ENCODE measurements around the gene BARHL2.
A peak's percentile ranks its signal among the peaks of the same experiment; 100 is the strongest.

The BARHL2 gene

DNA sequence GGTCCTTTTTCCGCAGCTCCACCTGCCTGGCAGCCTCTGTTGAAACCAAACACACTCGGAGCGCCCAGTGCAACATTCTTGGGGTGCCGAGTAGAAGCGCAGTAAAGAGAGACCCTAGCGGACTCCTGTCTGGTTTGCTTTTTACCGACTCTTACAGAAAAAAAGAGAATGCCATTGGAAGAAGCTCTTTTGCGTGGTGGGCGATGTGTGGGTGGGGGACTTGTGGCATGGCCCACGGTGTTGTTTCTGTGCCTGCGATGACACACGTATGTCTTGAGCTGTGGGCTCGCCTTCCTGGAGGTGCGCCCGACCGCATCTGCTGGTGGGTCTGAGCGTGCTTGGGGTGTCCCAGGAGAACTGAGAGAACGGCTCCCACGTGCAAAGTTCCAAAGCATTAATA lies 7.3 kb upstream of the BARHL2 start:
- DNase-seq: no peak

DNA sequence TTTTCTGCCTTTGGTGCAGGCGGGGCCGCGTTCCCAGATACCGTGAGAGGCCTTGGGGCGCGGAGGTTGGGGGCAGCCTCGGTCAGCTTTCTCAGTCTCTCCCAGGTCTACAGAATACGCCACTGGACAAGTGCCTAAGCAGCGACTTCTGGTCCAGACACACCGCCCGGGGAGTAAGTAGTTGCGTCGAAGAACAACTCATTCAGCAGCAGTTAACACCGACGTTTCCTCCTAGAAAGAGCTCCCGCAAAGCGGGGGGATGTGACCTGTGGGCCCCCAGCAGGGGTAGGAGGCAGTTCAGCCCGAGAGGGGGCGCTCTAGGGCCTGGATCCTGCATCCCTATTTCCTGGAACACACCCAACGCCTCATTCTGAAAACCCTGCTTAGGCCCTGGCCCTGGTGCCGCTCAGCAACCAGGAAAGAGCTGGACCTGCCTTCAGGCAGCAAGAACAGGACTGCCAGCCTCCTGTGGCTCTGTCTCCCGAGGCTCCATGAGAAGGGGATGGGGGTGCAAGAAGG lies 6.5 kb upstream of the BARHL2 start:
- DNase-seq: no peak

GRCh38 chr1:90722874-90723589 lies 5.9 kb upstream of the BARHL2 start:
- no peak for DNase-seq

DNA sequence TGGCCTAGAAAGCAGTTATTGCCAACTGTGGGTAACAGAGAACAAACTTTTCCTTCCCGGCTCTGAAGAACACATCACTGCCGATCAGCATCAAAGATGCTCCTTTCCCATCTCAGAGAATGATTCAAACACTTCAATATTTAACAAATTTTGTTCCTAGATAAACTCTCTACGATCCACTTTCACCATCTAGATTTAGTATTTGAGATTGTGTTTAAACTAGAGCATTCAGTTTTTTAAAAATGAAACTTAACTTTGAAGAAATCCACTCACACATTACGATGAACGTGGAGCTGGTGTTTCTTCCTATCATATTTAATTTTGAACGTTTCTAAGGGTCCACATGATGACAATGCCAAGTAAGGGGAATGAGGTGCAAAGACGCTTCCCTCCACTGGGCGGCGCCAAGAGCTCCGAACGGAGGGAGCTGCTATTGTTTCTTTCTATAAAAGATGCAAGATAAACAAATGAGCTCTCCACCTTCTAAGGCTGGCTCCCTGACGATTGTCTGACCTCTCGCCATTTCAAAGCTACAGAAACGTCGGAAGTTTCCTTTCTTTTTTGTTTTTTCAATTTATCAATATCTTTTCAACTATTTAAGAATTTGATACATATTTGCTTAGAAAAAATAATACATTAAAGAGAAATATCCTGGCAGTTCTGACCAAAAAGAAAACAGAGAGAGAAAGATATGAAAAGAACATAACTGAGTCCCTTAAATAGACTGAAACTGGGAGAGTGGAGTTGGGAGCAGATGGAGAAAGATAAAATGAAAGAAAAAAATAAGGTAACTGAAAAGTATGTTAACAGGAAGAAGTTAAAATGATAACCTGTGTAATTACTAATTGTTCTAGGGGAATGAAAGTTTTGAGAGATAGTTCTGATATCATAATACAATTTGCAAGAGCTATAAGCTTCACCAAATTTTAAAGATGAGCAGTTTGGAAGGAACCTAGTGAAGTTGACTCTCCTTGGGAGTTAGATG lies 4.4 kb upstream of the BARHL2 start:
- DNase-seq: peak; percentile 61

DNA sequence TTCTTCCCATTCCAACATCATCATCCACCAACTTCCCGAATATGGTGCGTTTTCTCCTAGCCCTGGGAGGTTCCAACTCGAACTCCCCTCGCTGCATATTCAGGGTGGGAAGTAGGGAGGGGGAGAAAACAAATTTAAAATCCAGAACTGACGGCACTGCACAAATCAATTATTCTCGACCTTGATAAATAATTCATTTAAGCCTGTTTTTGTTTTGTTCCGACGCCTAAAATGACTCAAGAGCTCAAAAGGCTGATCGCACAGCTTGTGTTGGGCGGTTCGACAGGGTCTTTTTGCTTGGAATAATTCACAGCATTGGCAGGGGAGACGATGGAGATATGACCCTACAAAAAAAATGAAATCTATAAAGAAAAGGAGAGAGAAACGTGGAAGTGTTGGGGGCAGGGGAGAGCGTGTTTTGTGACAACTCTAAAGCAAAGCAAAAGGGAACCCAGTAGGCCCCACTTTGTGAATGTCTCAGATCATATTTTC lies 3.1 kb upstream of the BARHL2 start:
- no peak for DNase-seq

DNA sequence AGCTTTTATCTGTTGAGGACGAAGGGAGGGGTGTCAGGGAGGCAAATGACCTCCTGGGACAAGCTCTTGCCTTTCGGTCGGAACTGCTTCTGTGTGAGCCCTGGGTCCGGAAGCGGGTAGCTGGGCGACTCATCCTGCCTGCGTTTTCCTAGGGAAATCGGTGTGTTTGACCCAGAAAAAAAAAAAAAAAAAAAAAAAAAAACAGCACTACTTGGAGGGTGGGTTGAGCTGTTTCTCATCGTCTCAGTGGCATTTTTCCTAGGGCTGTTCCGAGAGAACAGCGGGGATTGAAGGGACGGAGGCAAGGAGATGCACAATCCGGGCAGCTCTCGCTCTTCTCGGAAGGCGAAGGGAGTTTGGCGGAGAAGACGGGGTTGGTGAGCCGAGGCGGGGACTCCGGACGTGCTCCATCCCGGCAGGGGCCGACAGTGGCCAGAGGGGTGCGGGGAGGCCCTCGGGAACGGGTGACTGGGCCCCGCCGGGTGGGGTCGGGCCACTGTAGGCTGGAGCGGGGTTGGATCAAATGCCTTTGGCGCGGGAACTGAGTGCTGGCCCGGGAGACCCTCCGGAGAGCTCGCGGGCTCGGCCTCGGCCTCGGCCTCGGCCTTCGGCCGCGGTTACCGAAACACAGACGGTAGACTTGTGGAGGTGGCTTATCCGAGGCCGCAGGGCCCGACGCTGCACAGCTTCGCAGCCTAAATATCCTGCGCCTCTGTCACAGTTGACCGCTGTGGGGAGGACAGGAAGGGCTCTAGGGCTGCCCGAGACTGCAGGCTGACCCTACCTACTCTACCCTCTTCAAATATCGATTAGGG lies 2.4 kb upstream of the BARHL2 start:
- no peak for DNase-seq

DNA sequence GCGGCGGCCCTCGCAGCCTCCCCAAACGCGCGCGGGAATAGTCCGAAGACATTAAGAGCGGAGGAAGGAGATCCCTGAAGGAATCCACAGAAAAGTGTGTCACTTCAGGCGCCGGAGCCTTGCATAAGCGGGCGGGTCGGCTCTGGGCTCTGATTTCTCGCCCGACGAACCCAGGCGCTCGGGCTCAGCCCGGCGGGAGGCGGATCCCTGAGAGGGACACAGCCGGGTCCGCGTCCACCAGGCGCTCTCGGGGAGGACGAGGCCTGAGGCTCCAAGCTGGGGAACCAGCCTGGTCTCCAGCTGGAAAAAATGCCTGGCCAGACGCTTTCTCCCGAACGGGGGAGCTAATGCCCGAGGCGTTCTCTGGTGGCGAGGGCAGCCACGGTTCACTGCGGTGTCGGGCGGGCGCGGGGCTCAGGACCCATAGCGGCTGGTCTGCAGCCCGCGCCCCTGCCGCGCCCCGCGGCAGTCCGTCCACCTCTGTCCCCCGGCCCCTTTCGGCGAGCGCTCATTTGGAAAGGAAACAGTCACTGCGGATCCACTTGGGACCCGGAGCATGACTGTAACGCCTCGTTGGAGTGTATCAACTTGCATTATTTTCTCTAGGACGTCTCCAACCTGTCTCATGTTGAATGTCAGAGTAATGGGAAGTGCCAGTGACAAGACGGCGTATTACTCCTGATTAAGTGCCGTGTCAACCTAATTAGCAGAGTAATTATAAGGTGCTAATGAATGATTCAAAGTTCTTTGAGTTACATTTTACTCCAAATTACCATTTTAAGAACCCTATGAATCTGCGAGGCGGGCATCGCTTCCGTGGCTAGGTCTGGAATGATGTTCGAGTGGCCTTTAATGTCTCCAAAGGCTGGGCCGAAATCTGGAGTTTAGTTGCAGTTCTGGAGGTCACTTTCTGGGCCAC lies 1.6 kb upstream of the BARHL2 start:
- DNase-seq: no peak

DNA sequence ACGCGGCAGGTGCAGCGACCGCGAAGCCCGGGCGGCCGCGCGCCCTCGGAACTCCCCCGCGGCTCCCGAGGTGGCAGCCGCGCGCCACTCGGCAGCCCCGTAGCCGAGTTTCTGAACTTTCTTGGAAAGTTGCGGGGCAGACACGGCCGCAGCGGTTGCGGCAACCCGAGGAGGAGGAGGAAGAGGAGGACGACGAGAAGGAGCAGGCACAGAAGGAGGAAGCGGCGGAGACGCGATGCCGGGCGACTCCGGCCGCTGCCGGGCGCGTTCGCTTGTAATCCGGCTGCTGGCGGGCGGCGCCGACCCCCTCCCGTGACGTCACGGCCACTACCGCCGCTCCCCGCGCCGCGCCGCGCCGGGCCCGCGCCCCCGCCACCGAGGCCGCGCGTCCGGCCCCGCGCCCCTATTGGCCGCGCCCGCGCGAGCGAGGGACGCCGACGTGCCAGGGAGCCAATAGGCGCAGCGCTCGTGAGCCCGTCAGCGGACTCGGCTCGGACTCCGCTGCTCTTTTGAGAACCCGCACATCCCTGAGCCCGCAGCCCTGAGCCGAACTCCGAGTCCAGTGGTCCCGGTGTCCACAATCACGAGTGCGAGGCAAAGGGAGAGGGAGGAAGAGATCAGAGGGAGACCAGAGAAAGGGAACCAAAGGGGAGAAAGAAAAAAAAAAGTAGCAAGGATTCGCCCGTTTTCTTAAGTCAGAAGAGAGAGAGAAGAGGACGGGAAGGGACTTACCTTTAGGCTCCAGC lies 736 bp upstream of the BARHL2 start:
- no peak for DNase-seq

DNA sequence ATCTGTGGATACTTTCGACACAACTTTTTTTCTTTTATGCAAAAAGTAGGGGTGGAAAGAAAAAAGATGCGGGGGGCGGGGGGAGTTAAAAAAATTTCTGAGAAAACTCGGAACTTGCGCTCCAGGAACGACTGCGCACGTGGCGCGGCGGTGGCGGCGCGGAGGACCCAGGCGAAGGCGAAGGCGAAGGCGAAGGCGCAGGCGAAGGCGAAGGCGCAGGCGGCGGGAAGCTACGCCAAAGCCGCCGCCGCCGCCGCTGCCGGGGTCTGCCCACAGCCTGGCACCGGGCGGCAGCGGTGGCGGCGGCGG lies 208 bp upstream of the BARHL2 start:
- DNase-seq: no peak

GRCh38 chr1:90716243-90716551 lies 905 bp downstream of the BARHL2 start:
- no peak for DNase-seq

DNA sequence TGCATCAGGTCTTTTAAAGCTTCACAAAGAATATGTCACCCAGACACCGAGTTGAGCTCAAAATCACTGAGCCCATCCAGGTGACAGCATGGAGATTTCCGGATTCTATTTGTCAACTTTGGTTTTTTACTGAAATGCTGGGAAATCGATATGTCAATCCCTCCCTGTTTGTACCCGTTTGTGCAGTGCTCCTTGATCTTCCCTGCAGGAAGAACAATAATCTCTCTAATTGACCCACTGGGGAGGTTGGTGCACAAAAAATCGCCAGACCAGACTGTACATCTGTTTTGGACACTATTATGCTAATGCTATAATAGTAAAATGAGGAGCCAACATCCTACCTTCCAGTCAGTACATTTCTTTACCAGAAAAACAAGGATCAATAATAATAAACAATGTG lies 1.8 kb downstream of the BARHL2 start:
- DNase-seq: no peak

DNA sequence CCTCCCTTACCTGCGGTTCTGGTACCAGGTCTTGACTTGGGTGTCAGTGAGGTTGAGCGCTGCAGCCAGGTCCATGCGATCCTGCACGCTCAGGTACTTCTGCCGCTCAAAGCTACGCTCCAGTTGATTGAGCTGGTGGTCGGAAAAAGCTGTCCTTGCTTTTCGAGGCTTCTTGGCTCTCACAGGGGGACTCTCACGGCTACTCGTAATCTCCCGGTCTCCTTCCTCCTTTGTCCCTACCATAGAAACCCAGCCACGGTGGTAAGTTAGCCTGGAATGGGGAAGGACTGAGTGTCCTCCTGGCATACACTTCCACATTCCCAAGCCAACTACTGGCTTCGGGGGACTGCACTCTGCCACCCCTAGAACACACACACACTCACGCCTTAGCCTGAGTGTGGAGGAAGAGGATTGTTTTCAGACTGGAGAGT lies 2.6 kb downstream of the BARHL2 start:
- DNase-seq: no peak

DNA sequence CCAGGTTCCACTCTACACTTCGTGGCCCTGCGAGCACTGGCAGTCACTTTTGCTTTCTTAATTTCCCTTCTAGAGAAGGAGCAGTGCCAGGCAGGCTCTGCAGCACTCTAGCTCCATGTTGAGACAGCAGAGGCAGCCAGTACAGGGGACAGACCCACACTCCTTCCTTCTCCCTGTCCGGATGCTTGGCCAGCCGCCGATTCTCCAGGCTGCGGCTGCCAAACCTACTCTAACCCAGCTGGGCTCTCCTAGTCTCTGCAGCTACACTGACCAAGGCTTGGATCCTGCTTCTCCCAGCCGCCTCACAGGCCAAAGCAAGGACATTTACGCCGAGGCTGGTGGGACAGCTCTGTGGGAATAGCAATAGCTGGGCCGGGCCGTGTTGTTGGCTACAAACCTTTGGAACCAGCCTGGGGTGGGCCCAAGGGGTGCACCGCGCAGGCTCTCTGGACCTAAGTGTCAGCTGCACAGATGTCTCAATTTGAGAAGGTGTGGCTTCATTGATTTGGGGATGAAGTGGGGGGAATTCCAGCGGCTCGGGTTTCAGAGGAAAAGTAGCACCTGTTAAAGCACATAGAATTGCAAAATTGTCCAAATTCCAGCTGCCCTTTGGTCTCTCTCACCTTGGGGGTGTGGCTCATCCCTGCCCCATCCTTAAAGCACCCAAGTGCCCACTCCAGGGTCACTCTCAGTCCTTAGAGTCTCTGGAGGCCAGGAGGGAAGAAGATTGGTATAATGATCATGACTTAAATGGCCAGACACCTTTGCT lies 3.2 kb downstream of the BARHL2 start:
- no peak for DNase-seq

DNA sequence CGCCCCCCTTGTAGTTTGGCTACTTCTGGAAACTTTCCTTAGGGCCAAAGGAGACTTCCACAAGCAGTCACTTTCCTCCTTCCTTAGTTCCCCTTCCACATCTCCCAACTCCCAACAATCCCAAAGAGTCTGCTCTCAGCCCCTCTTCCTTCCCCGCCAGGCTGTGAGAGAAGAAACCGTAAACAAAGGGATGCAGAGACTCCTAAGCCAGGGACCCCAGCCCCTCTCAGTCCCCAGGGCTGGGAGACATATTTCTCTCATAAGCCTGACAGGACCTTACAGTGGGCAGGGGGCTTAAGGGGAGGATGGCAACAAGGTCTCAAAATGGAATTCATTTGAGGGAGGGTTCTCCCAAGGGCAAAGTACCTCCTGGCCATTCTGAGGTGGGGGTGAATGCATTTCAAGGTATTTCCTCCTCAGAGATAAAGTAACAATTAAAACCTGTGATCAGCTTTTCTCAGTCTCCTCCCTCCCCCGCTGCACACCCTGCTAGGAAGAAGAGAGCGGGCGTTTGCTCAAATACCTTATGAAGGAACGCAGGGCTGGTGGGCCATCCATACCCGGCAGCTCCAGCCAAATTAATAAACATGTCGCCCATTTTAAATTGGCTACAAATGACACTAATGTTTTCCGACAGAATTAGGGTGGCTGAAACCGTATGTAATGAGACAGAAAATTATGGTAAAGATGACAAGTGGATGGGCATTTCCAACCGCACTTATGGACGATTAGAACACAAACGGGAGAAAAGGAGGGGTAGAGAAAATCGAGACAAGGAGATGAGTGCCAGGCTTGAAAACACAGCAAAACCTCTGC lies 4.0 kb downstream of the BARHL2 start:
- no peak for DNase-seq

- DNase-seq: no peak
Measured at GRCh38 chr1:90712153-90712856, 4.8 kb downstream of the BARHL2 start.

DNA sequence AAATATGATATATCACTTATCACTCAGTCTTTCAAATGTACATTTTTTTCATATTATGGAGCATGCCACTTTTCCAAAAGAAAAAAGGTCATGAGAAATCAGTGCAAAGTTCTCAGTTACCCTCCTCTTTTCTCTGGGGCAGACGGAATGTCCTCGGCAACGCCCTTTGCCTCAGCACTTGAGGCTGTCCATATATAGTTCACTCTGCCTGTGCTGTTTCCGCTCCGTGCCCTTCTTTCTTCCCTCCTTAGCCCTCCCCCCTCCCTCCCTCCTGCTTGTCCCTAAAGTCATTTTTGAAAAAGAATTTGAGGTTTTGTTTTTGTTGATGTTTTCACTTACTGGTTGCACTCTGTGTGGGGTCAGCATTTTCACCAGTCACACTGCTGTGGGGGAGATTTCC lies 5.4 kb downstream of the BARHL2 start:
- no peak for DNase-seq

- no peak for DNase-seq
Measured at GRCh38 chr1:90710579-90711536, 6.2 kb downstream of the BARHL2 start.

DNA sequence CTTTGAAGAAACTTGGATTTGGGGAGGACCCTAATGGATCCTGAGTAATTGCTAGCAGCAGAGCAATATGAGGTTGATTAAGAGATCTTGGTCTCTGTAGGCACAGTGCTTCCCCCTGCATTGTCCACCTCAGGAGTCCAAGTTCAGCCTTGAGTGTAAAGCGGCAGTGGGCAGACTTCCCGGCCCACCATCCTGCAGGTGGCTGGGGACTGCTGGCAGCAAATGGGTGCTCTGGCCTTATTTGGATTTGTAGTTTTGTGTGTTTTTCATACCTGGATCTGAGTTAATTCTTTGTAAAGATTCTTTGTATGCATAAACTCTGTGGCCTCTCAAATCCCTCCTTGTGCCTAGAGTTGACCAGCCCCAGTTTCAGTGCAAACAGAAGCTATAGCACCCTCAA lies 7.6 kb downstream of the BARHL2 start:
- DNase-seq: no peak
